PC-9 (cell line): ENCODE measurements around the gene TMEM215. TPM values are rescaled to one million over a fixed set of nuclear protein-coding genes. Genes with fewer than 3 reads are reported as not detected.

Experiments used
- BruUV-seq: library from RNA; stranded (reverse); fragments of 400-500 nt; replicated peaks from 2 replicates; lab custom pipeline; 2021; lab: Mats Ljungman, UMichigan
- CTCF ChIA-PET: fragments of 300-600 bp; sonication (Branson Sonifier 250); formaldehyde crosslinking; loops from one replicate; lab custom pipeline; 2022; ENCODE audit warnings: antibody characterized with exemption; lab: Charles Lee
- POLR2A ChIA-PET: fragments of 300-600 bp; sonication (Branson Sonifier 250); formaldehyde crosslinking; loops from one replicate; lab custom pipeline; 2022; ENCODE audit warnings: antibody characterized with exemption; ENCODE audit not compliant: unreplicated experiment; lab: Charles Lee
- DNase-seq, 2 experiments: peaks; one replicate each; pipeline versions ENCODE4 v3.0.0 to v3.0.0-alpha.2; 2015 to 2022; ENCODE audit warnings: mixed read lengths in 1 of 2
- H2AFZ ChIP-seq: fragments of 200-600 bp; sonication (generic); 2 replicates; pipeline ENCODE4 v1.8.1; 2017; ENCODE audit warnings: antibody characterized with exemption
- H3F3A ChIP-seq: fragments of 200-600 bp; sonication (generic); 2 replicates; pipeline ENCODE4 v1.8.1; 2017; ENCODE audit warnings: antibody characterized with exemption, mild to moderate bottlenecking, low read depth; ENCODE audit not compliant: insufficient read depth
- H3K27ac ChIP-seq: fragments of 200-600 bp; sonication (generic); 2 replicates; pipeline ENCODE4 v1.6.1; 2016; ENCODE audit warnings: mixed run types
- H3K27me3 ChIP-seq: fragments of 200-600 bp; sonication (generic); 2 replicates; pipeline ENCODE4 v1.6.1; 2016; ENCODE audit warnings: low read depth, mixed run types; ENCODE audit not compliant: insufficient read depth
- H3K36me3 ChIP-seq: fragments of 200-600 bp; sonication (generic); 2 replicates; pipeline ENCODE4 v1.6.1; 2016; ENCODE audit warnings: low read depth, mixed run types
- H3K4me1 ChIP-seq: fragments of 200-600 bp; sonication (generic); replicated peaks from 2 replicates; pipeline ENCODE4 v1.6.1; 2016; ENCODE audit warnings: mixed run types; ENCODE audit not compliant: insufficient read depth
- H3K4me2 ChIP-seq: fragments of 200-600 bp; sonication (generic); 2 replicates; pipeline ENCODE4 v1.6.1; 2017; ENCODE audit warnings: mixed run types
- H3K4me3 ChIP-seq: fragments of 200-600 bp; sonication (generic); 2 replicates; pipeline ENCODE4 v1.6.1; 2016; ENCODE audit warnings: mixed run types
- H3K79me2 ChIP-seq: fragments of 200-600 bp; sonication (generic); 2 replicates; pipeline ENCODE4 v1.6.1; 2017; ENCODE audit warnings: low read depth, mixed run types
- H3K9me2 ChIP-seq: fragments of 200-600 bp; sonication (generic); 2 replicates; pipeline ENCODE4 v1.8.1; 2017; ENCODE audit warnings: mild to moderate bottlenecking; ENCODE audit not compliant: insufficient read depth
- H3K9me3 ChIP-seq: fragments of 200-600 bp; sonication (generic); 2 replicates; pipeline ENCODE4 v1.8.1; 2016; ENCODE audit warnings: low read depth; ENCODE audit not compliant: insufficient read depth
- H4K20me1 ChIP-seq: fragments of 200-600 bp; sonication (generic); 2 replicates; pipeline ENCODE4 v1.8.1; 2017; ENCODE audit not compliant: insufficient read depth
- EZH2 ChIP-seq: fragments of 200-600 bp; sonication (generic); IDR thresholded peaks from 2 replicates; pipeline ENCODE4 v1.8.0; 2017; ENCODE audit warnings: antibody characterized with exemption, low read depth
- intact Hi-C: fragments of 100-400 bp; cut with micrococcal nuclease; formaldehyde crosslinking; loops from one replicate; pipeline ENCODE4 v1.10.0; 2022; ENCODE audit not compliant: unreplicated experiment
- total RNA-seq: library from RNA; stranded (reverse); gene quantifications from 2 replicates; pipeline ENCODE4 v1.2.3, GENCODE V29; 2021
- TF ChIP-seq, protein P1 (sequence below): fragments of 200-600 bp; sonication (generic); conservative IDR thresholded peaks from 2 replicates; pipeline ENCODE4 v1.6.1; 2017; ENCODE audit warnings: mixed run types, antibody characterized with exemption, mild to moderate bottlenecking, moderate library complexity

Gene TMEM215
- total RNA-seq, 1 experiment from 2014 or later = not detected

DNA sequence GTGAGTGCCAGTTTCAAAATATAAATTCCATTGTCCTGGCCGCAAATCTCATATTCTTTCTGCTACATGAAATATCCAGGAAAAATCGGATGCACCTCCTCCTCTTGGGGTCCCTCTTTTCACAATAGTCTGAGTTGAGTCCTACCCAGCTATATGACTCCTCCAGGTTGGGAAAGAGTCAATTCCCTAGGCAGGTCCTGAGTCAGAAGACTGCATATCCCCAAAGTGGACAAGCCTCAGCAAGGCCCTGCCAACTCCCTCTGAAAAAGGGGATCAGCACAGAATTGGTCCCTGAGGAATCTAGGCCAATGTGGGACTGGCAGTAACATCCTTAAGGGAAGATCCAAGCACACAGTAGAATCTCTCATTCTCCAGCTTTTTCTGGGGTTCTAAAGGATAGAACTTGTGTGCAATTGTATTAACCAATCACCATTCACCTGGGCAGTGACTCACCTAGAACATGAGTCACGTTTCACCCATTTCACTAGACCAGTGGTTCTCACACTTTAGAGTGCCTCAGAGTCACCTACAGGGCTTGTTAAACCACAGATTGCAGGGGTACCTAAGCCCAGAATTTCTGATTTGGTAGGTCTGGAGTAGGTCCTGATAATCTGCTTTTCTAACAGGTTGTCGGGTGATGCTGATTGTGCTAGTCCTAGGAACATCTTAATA, 44.7 kb upstream of the TMEM215 start:
- Histone ChIP-seq H3K27me3 (no peaks in the 10 kb centered on the region), H2AFZ (no peak overlapping the region), H3K79me2 (no peaks in the 10 kb centered on the region), H3K9me2 (no peaks in the 10 kb centered on the region), H3K9me3 (no peaks in the 10 kb centered on the region), H3K27ac (peak overlapping the region; percentile 29), H3K4me3 (no peak overlapping the region), H3K36me3 (no peaks in the 10 kb centered on the region), H3K4me1 (peaks cover 55% of the 10 kb centered on the region), H3F3A (peaks cover 35% of the 10 kb centered on the region), H3K4me2 (no peak overlapping the region; the same call in 1 of the 2 replicates), H4K20me1 (no peaks in the 10 kb centered on the region)
- DNase-seq = peak; percentile 15 to 41
- no TSS peak for BruUV-seq
- ChIA-PET CTCF (no interaction called here), POLR2A (no interaction called here)
- TF ChIP-seq, protein P1, sequence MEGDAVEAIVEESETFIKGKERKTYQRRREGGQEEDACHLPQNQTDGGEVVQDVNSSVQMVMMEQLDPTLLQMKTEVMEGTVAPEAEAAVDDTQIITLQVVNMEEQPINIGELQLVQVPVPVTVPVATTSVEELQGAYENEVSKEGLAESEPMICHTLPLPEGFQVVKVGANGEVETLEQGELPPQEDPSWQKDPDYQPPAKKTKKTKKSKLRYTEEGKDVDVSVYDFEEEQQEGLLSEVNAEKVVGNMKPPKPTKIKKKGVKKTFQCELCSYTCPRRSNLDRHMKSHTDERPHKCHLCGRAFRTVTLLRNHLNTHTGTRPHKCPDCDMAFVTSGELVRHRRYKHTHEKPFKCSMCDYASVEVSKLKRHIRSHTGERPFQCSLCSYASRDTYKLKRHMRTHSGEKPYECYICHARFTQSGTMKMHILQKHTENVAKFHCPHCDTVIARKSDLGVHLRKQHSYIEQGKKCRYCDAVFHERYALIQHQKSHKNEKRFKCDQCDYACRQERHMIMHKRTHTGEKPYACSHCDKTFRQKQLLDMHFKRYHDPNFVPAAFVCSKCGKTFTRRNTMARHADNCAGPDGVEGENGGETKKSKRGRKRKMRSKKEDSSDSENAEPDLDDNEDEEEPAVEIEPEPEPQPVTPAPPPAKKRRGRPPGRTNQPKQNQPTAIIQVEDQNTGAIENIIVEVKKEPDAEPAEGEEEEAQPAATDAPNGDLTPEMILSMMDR = no peak
- no peak for TF ChIP-seq EZH2
- intact Hi-C loops = no loop called here

DNA sequence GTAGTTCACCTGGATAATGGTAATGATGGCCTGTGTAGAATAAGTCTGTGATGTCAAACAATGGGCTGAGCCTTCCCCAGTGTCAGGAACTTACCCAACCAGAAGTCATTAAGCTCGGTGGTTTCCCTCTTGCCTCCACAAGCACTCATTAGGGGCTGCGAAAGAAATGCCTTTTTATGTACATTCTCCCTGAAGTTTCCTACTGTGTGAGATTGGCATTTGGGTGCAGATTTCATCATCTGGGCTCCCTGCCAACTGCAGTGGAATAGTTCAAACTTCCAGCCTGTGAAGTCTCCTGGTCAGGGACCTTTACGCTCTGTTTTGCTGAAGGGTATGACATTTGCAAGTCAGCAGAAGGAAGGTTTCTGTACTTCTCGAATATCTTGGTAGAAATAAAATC, 41.6 kb upstream of the TMEM215 start:
- Histone ChIP-seq H3K9me2 (no peaks in the 10 kb centered on the region), H3K79me2 (no peaks in the 10 kb centered on the region), H3K4me2 (peak overlapping the region; percentile 68), H3K9me3 (peaks cover 4% of the 10 kb centered on the region), H4K20me1 (no peaks in the 10 kb centered on the region), H3F3A (peaks cover 35% of the 10 kb centered on the region), H3K4me1 (peaks cover 61% of the 10 kb centered on the region), H2AFZ (no peak overlapping the region), H3K27ac (peak overlapping the region; percentile 86), H3K4me3 (no peak overlapping the region; the same call in 1 of the 2 replicates), H3K27me3 (no peaks in the 10 kb centered on the region), H3K36me3 (no peaks in the 10 kb centered on the region)
- intact Hi-C loops = loop anchor here (1.0 to 5.0 kb wide), 3 partner anchors 34 to 226 kb away; no protein-coding TSS in a partner anchor
- BruUV-seq = no TSS peak
- TF ChIP-seq, protein P1 = no peak
- no peak for TF ChIP-seq EZH2
- CTCF ChIA-PET = no interaction called here
- DNase-seq = peak; percentile 42 to 82
- POLR2A ChIA-PET = interaction anchor here (0.6 kb wide), 2 partner anchors 25 to 152 kb away, joined by 5 to 6 read pairs; no protein-coding TSS in a partner anchor

DNA sequence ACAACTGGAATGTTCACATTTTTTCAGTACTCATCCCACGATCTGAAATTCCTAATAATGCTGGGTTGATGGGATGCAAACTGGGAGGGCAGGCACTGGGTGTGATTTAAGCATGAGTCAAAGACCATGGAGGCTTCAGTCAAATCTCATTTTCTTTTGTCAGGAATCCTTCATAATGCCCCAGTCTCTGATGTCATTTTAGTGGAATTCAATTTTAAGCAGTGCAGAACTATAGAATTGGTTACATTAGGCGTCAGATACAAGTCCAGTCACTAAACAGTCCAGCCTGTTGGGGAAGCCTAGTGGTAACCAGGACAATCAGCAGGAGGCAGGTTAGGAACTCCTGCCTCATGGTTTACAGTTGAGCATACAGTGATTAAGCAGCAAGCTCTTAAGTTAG, 41.0 kb upstream of the TMEM215 start:
- H3K36me3 ChIP-seq = no peaks in the 10 kb centered on the region
- no TSS peak for BruUV-seq
- peaks cover 4% of the 10 kb centered on the region for H3K9me3 ChIP-seq
- ChIA-PET CTCF (no interaction called here), POLR2A (interaction anchor here (0.6 kb wide), 2 partner anchors 24 to 153 kb away, joined by 5 to 6 read pairs; no protein-coding TSS in a partner anchor)
- intact Hi-C loops = loop anchor here (1.0 to 5.0 kb wide), 3 partner anchors 35 to 225 kb away; no protein-coding TSS in a partner anchor
- peak overlapping the region; percentile 68 for H3K4me2 ChIP-seq
- H3K4me3 ChIP-seq = no peak overlapping the region; the same call in 1 of the 2 replicates
- TF ChIP-seq EZH2 = no peak
- TF ChIP-seq, protein P1 = no peak; the same call in 1 of the 2 replicates
- H3K4me1 ChIP-seq = peaks cover 61% of the 10 kb centered on the region
- peak; percentile 41 to 78 for DNase-seq
- no peaks in the 10 kb centered on the region for H3K79me2 ChIP-seq
- no peaks in the 10 kb centered on the region for H3K9me2 ChIP-seq
- H4K20me1 ChIP-seq = no peaks in the 10 kb centered on the region
- peaks cover 35% of the 10 kb centered on the region for H3F3A ChIP-seq
- H3K27ac ChIP-seq = peak overlapping the region; percentile 86
- H3K27me3 ChIP-seq = no peaks in the 10 kb centered on the region
- H2AFZ ChIP-seq = no peak overlapping the region
